HG03442 (cell line): Measurements from ENCODE around the gene ENO1.

Source experiments
- ATAC-seq: cut with Tn5 transposase; IDR thresholded peaks from one replicate; pipeline ENCODE4 v1.9.1; 2021; ENCODE audit warnings: mild to moderate bottlenecking, moderate library complexity; ENCODE audit not compliant: unreplicated experiment

The ENO1 gene

GRCh38 chr1:8816264-8816663 lies 62.2 kb downstream of the ENO1 start:
- ATAC-seq = no peak

- ATAC-seq = no peak
These were observed 62.8 kb downstream of the ENO1 start for GRCh38 chr1:8815582-8816151.

- ATAC-seq = no peak
These were observed 63.6 kb downstream of the ENO1 start for GRCh38 chr1:8814865-8815264.

- no peak for ATAC-seq
These were observed 64.5 kb downstream of the ENO1 start for GRCh38 chr1:8813991-8814390.

GRCh38 chr1:8813016-8813763 lies 65.3 kb downstream of the ENO1 start:
- no peak for ATAC-seq

- no peak for ATAC-seq
These were observed 66.4 kb downstream of the ENO1 start for GRCh38 chr1:8812081-8812480.
